Calu3 (cell line): ENCODE results near the gene CFAP45. TPM values are rescaled to one million over a fixed set of nuclear protein-coding genes. Genes with fewer than 3 reads are reported as not detected.

Source experiments
- BruUV-seq: library from RNA; stranded (reverse); fragments of 400-500 nt; replicated peaks from 2 replicates; lab custom pipeline; 2021; lab: Mats Ljungman, UMichigan
- CTCF ChIA-PET: fragments of 300-600 bp; sonication (Branson Sonifier 250); formaldehyde crosslinking; loops from one replicate; lab custom pipeline; 2022; ENCODE audit warnings: antibody characterized with exemption; lab: Charles Lee
- DNase-seq: peaks from one replicate; pipeline ENCODE4 v3.0.0; 2022
- H3K27ac Mint-ChIP-seq: one replicate; pipeline ENCODE4 v1.8.0; 2022; ENCODE audit warnings: mixed read lengths; ENCODE audit not compliant: unreplicated experiment
- H3K27me3 Mint-ChIP-seq: one replicate; pipeline ENCODE4 v1.8.0; 2022; ENCODE audit warnings: mixed read lengths; ENCODE audit not compliant: unreplicated experiment
- H3K36me3 Mint-ChIP-seq: one replicate; pipeline ENCODE4 v1.8.0; 2022; ENCODE audit warnings: mild to moderate bottlenecking, moderate library complexity, mixed read lengths; ENCODE audit not compliant: insufficient read depth, unreplicated experiment
- H3K4me1 Mint-ChIP-seq: one replicate; pipeline ENCODE4 v1.8.0; 2022; ENCODE audit warnings: mild to moderate bottlenecking, low read depth, mixed read lengths; ENCODE audit not compliant: unreplicated experiment
- H3K4me3 Mint-ChIP-seq: one replicate; pipeline ENCODE4 v1.8.0; 2022; ENCODE audit warnings: mild to moderate bottlenecking, low read depth, moderate library complexity, mixed read lengths; ENCODE audit not compliant: unreplicated experiment
- H3K9me3 Mint-ChIP-seq: one replicate; pipeline ENCODE4 v1.8.0; 2022; ENCODE audit warnings: low read depth, mixed read lengths; ENCODE audit not compliant: unreplicated experiment
- intact Hi-C: fragments of 100-400 bp; cut with micrococcal nuclease; formaldehyde crosslinking; loops from one replicate; pipeline ENCODE4 v1.10.0; 2022; ENCODE audit not compliant: unreplicated experiment
- total RNA-seq: library from RNA; stranded (reverse); gene quantifications from 2 replicates; pipeline ENCODE4 v1.2.3, GENCODE V29; 2022
- TF ChIP-seq, protein P1 (sequence below): fragments of 200-600 bp; IDR thresholded peaks from one replicate; pipeline ENCODE4 v1.8.0; 2022; ENCODE audit warnings: antibody characterized with exemption; ENCODE audit not compliant: unreplicated experiment

Gene CFAP45
- total RNA-seq, 1 experiment from 2014 or later, result 1.8 TPM

DNA sequence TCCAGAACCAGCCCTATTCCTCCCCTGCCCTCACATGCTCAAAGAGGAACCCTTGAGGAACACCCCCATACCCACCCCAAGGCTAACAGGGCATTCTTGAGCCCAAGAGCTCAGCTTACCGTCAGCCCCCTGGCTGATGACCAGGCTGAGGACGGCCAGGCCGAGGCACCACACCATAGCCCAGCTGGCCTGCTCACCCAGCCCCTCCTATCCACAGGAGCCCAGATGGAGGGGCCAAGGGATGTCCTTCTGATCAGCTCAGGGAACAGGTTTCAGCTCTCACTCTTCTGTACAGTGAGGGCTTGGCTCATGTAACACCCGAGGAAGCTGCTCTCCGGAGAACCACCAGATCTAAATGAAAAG is 43.3 kb upstream of the CFAP45 start:
- peaks cover 18% of the 10 kb centered on the region for H3K36me3 Mint-ChIP-seq
- CTCF ChIA-PET, result interaction anchor here (0.7 kb wide), 1 partner anchor 1259 kb away, joined by 3 read pairs; the partner anchor contains the start of gene NDUFS2
- no TSS peak for BruUV-seq

DNA sequence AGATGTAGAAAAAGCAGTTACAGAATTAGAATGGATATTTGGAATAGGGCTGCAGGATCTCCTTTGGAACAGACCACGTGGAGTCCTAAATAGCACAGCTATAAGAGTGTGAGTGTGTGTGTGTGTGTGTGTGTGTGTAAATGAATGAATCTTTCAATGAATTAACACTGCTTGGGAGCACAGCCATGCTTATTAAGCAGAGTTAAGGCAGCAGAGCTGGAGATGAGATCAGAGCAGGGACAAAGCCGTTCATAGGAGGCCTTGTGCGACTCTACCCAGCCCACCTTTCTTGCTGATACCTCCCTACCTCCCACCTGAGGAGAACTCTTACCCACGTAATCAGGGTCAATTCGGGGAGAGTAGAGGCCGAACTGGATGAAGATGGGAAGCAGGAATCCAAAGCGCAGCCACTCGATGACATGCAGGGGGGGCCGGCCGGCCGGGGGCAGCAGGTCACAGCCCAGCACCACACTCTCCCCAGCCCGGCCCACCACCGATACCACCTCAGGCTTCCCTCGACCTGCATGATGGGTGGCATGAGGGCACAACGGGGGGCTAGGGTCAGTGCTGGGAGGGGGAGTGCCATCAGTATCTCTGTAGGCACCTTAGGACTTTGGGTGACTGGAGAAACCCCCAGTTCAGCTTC is 42.8 kb upstream of the CFAP45 start:
- Mint-ChIP-seq H3K27ac (no peak overlapping the region), H3K4me1 (peaks cover 31% of the 10 kb centered on the region), H3K9me3 (no peaks in the 10 kb centered on the region), H3K36me3 (peaks cover 18% of the 10 kb centered on the region), H3K27me3 (no peaks in the 10 kb centered on the region), H3K4me3 (no peak overlapping the region)
- CTCF ChIA-PET, result interaction anchor here (0.7 kb wide), 1 partner anchor 1259 kb away, joined by 3 read pairs; the partner anchor contains the start of gene NDUFS2
- intact Hi-C loops, result loop anchor here (10.0 kb wide), 1 partner anchor 432 kb away; no protein-coding TSS in a partner anchor
- DNase-seq, result no peak
- TF ChIP-seq, protein P1, sequence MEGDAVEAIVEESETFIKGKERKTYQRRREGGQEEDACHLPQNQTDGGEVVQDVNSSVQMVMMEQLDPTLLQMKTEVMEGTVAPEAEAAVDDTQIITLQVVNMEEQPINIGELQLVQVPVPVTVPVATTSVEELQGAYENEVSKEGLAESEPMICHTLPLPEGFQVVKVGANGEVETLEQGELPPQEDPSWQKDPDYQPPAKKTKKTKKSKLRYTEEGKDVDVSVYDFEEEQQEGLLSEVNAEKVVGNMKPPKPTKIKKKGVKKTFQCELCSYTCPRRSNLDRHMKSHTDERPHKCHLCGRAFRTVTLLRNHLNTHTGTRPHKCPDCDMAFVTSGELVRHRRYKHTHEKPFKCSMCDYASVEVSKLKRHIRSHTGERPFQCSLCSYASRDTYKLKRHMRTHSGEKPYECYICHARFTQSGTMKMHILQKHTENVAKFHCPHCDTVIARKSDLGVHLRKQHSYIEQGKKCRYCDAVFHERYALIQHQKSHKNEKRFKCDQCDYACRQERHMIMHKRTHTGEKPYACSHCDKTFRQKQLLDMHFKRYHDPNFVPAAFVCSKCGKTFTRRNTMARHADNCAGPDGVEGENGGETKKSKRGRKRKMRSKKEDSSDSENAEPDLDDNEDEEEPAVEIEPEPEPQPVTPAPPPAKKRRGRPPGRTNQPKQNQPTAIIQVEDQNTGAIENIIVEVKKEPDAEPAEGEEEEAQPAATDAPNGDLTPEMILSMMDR, result no peak
- BruUV-seq, result no TSS peak

More for the DNA sequence above, 43.3 kb upstream of the CFAP45 start:
- TF ChIP-seq, protein P1, result no peak
- Mint-ChIP-seq H3K4me1 (peaks cover 35% of the 10 kb centered on the region), H3K27me3 (no peaks in the 10 kb centered on the region), H3K27ac (no peak overlapping the region), H3K4me3 (no peak overlapping the region), H3K9me3 (no peaks in the 10 kb centered on the region)
- intact Hi-C loops, result loop anchor here (10.0 kb wide), 1 partner anchor 432 kb away; no protein-coding TSS in a partner anchor
- no peak for DNase-seq

DNA sequence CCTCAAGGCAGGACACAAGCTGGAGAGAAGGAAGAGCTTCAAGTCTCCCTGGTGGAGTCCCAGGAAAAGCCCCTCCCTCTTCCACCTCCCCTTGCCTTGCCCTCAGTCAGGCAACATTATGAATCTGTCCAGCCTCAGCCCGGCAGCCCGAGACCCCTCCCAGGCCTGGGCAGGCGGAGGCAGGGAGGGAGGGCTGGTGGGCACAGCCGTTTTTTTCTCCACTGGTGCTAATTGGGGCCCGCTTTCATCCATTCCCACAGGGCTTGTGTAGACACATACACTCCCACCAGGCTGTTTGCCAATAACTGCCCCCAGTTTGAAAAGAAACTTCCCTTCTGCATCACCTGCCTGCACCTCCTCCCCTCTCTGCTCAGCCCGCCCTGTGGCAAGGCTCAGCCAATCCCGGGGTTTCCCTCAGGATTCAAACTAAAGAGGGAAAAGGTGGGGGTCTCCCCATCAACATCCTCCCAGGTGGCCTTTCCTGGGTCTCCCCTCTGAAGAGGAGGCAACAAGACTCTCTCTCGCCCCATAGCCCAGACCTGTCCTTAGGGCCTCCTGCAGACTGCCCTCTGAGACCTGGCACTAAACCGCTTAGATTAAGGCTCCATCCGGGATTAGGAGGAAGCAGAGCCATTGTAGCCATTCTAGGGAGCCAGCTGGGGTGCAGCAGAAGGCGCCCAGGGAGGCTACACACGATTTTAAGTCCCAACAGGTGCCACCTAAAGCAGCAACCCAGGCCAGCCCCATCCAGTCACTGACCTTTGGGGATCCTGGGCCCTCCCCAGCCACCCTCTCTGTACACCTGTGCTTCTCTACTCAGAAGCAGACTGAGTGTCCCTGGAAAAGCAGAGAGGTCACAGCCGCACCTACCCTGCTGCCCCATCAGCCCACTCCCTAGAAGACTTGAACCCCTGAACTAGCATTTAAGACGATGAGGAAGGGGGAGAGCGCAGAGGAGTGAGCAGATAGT is 41.9 kb upstream of the CFAP45 start:
- no peaks in the 10 kb centered on the region for H3K27me3 Mint-ChIP-seq
- peaks cover 18% of the 10 kb centered on the region for H3K36me3 Mint-ChIP-seq

DNA sequence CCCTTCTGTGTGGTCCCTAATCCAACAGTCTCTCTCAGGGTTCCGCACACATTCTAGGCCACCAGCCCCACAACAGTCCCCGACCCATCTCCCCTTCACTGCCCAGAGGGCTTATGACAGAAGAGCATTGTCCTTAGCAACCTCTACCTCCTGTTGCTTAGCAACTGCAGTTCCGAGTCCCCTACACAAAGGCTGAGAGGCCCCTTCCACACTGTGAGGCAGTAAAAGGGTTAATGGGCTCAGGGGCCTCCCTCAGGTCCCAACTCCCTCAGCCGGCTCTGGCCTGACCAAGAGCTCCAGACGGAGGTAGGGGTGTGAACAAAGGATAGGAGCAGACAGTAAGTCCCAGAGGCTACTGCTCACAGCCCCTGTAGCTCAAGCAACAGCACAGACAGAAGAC is 41.2 kb upstream of the CFAP45 start:
- H3K9me3 Mint-ChIP-seq, result no peaks in the 10 kb centered on the region
- no peaks in the 10 kb centered on the region for H3K27me3 Mint-ChIP-seq
- BruUV-seq, result no TSS peak
- peaks cover 14% of the 10 kb centered on the region for H3K36me3 Mint-ChIP-seq
- no peak overlapping the region for H3K4me3 Mint-ChIP-seq
- intact Hi-C loops, result loop anchor here (10.0 kb wide), 1 partner anchor 434 kb away; no protein-coding TSS in a partner anchor
- CTCF ChIA-PET, result interaction anchor here (5.4 kb wide), 1 partner anchor 65 kb away, joined by 55 read pairs; no protein-coding TSS in a partner anchor
- peaks cover 39% of the 10 kb centered on the region for H3K4me1 Mint-ChIP-seq
- H3K27ac Mint-ChIP-seq, result no peak overlapping the region
- no peak for DNase-seq
- TF ChIP-seq, protein P1, result no peak

More for the DNA sequence above, 41.9 kb upstream of the CFAP45 start:
- BruUV-seq, result no TSS peak
- DNase-seq, result no peak
- peaks cover 32% of the 10 kb centered on the region for H3K4me1 Mint-ChIP-seq
- TF ChIP-seq, protein P1, result no peak
- intact Hi-C loops, result loop anchor here (10.0 kb wide), 1 partner anchor 433 kb away; no protein-coding TSS in a partner anchor
- CTCF ChIA-PET, result interaction anchor here (5.4 kb wide), 1 partner anchor 64 kb away, joined by 55 read pairs; no protein-coding TSS in a partner anchor
- H3K27ac Mint-ChIP-seq, result no peak overlapping the region
- H3K9me3 Mint-ChIP-seq, result no peaks in the 10 kb centered on the region
- no peak overlapping the region for H3K4me3 Mint-ChIP-seq
